Measurements from ENCODE around the gene DLG2. TPM values are rescaled to one million over a fixed set of nuclear protein-coding genes. Genes with fewer than 3 reads are reported as not detected.

DLG2 gene
- total RNA-seq, 4 donors from 2014 or later: 1.3 to 4.7 (median 2.4) TPM

DNA sequence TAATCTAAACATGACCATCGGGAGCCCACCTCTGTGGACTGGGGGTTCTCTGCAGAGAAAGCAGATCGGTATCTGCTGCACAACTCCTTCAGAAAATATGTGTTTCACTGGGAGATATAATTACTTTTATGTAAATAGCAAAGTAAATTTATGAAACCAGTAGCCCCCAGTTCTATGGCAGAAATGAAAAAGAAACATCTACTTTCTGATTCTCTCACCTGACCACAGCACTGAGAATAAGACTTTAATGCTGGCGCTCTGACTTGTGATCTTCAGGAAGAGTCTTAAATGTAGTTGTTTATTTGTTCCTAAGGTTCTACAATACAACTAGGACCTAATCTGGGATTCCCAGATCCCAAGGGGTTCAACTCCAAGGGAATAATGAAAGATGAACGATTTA is 518.0 kb downstream of the DLG2 start:
- no peak for ATAC-seq
- Histone ChIP-seq H3K36me3 (no peaks in the 10 kb centered on the region), H3K4me3 (no peak overlapping the region), H3K9me3 (no peaks in the 10 kb centered on the region), H3K27ac (no peak overlapping the region), H3K4me1 (no peaks in the 10 kb centered on the region), H3K27me3 (no peaks in the 10 kb centered on the region)
- in situ Hi-C loops (cut with MboI; ENCODE audit: low sequenced_read_pairs in 4 of 4): no loop called here
- intact Hi-C loops (cut with DNase I; ENCODE audit: low total_unique reads): no loop called here
- no peak for DNase-seq
- no peak for TF ChIP-seq POLR2A (IDR thresholded peaks at IDR 0.05)
- TF ChIP-seq, protein P1, sequence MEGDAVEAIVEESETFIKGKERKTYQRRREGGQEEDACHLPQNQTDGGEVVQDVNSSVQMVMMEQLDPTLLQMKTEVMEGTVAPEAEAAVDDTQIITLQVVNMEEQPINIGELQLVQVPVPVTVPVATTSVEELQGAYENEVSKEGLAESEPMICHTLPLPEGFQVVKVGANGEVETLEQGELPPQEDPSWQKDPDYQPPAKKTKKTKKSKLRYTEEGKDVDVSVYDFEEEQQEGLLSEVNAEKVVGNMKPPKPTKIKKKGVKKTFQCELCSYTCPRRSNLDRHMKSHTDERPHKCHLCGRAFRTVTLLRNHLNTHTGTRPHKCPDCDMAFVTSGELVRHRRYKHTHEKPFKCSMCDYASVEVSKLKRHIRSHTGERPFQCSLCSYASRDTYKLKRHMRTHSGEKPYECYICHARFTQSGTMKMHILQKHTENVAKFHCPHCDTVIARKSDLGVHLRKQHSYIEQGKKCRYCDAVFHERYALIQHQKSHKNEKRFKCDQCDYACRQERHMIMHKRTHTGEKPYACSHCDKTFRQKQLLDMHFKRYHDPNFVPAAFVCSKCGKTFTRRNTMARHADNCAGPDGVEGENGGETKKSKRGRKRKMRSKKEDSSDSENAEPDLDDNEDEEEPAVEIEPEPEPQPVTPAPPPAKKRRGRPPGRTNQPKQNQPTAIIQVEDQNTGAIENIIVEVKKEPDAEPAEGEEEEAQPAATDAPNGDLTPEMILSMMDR (IDR thresholded peaks at IDR 0.05 in 4 of 5, conservative IDR thresholded peaks at IDR 0.05 in 1 of 5): no peak

- Histone ChIP-seq H3K4me1 (no peaks in the 10 kb centered on the region), H3K4me3 (no peak overlapping the region), H3K27me3 (no peaks in the 10 kb centered on the region), H3K36me3 (no peaks in the 10 kb centered on the region), H3K9me3 (no peaks in the 10 kb centered on the region), H3K27ac (no peak overlapping the region)
- intact Hi-C loops (cut with DNase I; ENCODE audit: low total_unique reads): no loop called here
- DNase-seq (no peak), ATAC-seq (no peak)
- TF ChIP-seq, protein P1 (IDR thresholded peaks at IDR 0.05 in 4 of 5, conservative IDR thresholded peaks at IDR 0.05 in 1 of 5): no peak
- no peak for TF ChIP-seq POLR2A (IDR thresholded peaks at IDR 0.05)
- in situ Hi-C loops (cut with MboI; ENCODE audit: low sequenced_read_pairs in 4 of 4): no loop called here
Measured at GRCh38 chr11:85105868-85106267, 521.3 kb downstream of the DLG2 start.

GRCh38 chr11:85099522-85099921 is 527.6 kb downstream of the DLG2 start:
- ATAC-seq: no peak
- no peaks in the 10 kb centered on the region for H3K9me3 ChIP-seq
- H3K27me3 ChIP-seq: no peaks in the 10 kb centered on the region
- no peak overlapping the region for H3K27ac ChIP-seq
- no peaks in the 10 kb centered on the region for H3K4me1 ChIP-seq
- TF ChIP-seq POLR2A (IDR thresholded peaks at IDR 0.05): no peak
- TF ChIP-seq, protein P1 (IDR thresholded peaks at IDR 0.05 in 4 of 5, conservative IDR thresholded peaks at IDR 0.05 in 1 of 5): no peak
- no peak overlapping the region for H3K4me3 ChIP-seq
- intact Hi-C loops (cut with DNase I; ENCODE audit: low total_unique reads): no loop called here
- in situ Hi-C loops (cut with MboI; ENCODE audit: low sequenced_read_pairs in 4 of 4): no loop called here
- no peaks in the 10 kb centered on the region for H3K36me3 ChIP-seq
- DNase-seq: no peak

GRCh38 chr11:85098996-85099395 is 528.1 kb downstream of the DLG2 start:
- in situ Hi-C loops (cut with MboI; ENCODE audit: low sequenced_read_pairs in 4 of 4) (no loop called here), intact Hi-C loops (cut with DNase I; ENCODE audit: low total_unique reads) (no loop called here)
- no peaks in the 10 kb centered on the region for H3K36me3 ChIP-seq
- no peak overlapping the region for H3K27ac ChIP-seq
- H3K4me3 ChIP-seq: no peak overlapping the region
- H3K4me1 ChIP-seq: no peaks in the 10 kb centered on the region
- ATAC-seq (no peak), DNase-seq (no peak)
- no peaks in the 10 kb centered on the region for H3K27me3 ChIP-seq
- TF ChIP-seq POLR2A (IDR thresholded peaks at IDR 0.05): no peak
- TF ChIP-seq, protein P1 (IDR thresholded peaks at IDR 0.05 in 4 of 5, conservative IDR thresholded peaks at IDR 0.05 in 1 of 5): no peak
- H3K9me3 ChIP-seq: no peaks in the 10 kb centered on the region

DNA sequence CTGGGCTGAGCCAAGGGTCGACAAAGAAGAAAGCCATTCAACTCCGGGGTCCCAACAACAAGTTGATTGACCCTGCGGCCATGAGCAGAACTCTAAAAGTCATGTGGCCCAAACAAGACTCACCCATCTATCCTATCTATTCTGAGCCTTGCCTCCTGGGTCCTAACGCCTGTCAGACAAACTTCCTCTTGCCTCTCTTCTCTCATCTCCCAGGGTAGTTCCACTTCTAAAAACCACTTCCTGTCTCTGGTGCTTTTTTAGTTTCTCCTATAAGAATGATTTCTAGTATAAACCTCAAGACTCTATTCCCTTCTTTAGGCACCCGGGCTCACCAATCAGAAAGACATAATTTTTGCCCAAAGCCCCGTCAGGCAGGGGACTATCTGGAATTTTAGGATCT is 530.2 kb downstream of the DLG2 start:
- in situ Hi-C loops (cut with MboI; ENCODE audit: low sequenced_read_pairs in 4 of 4) (no loop called here), intact Hi-C loops (cut with DNase I; ENCODE audit: low total_unique reads) (no loop called here)
- no peak for ATAC-seq
- H3K4me1 ChIP-seq: no peaks in the 10 kb centered on the region
- no peaks in the 10 kb centered on the region for H3K27me3 ChIP-seq
- H3K4me3 ChIP-seq: no peak overlapping the region
- H3K9me3 ChIP-seq: no peaks in the 10 kb centered on the region
- H3K27ac ChIP-seq: no peak overlapping the region
- TF ChIP-seq, protein P1 (IDR thresholded peaks at IDR 0.05 in 4 of 5, conservative IDR thresholded peaks at IDR 0.05 in 1 of 5): no peak
- no peak for TF ChIP-seq POLR2A (IDR thresholded peaks at IDR 0.05)
- H3K36me3 ChIP-seq: no peaks in the 10 kb centered on the region
- DNase-seq: no peak
